Ishikawa (cell line): ENCODE measurements around the gene BACH2.

Source experiments
- CEBPB ChIP-seq: IDR thresholded peaks from 2 replicates; pipeline ENCODE4 v1.6.1; 2012
- EP300 ChIP-seq: IDR thresholded peaks from 2 replicates; pipeline ENCODE4 v1.6.1; 2012; ENCODE audit warnings: borderline replicate concordance
- MAX ChIP-seq: IDR thresholded peaks from 2 replicates; pipeline ENCODE4 v1.6.1; 2012
- RAD21 ChIP-seq: IDR thresholded peaks from 2 replicates; pipeline ENCODE4 v1.6.1; 2012; ENCODE audit warnings: low read depth
- TCF12 ChIP-seq: IDR thresholded peaks from 2 replicates; pipeline ENCODE4 v1.6.1; 2012; ENCODE audit warnings: low read depth
- YY1 ChIP-seq: IDR thresholded peaks from 2 replicates; pipeline ENCODE4 v1.6.1; 2012; ENCODE audit warnings: low read depth
- TF ChIP-seq, protein P1 (sequence below): IDR thresholded peaks from 2 replicates; pipeline ENCODE4 v1.6.1; 2012; ENCODE audit warnings: low read depth, mild to moderate bottlenecking

GRCh38 chr6:90062667-90063066 is 234.0 kb downstream of the BACH2 start:
- TF ChIP-seq MAX: no peak
- no peak for TF ChIP-seq CEBPB
- TF ChIP-seq EP300: no peak
- TF ChIP-seq, protein P1, sequence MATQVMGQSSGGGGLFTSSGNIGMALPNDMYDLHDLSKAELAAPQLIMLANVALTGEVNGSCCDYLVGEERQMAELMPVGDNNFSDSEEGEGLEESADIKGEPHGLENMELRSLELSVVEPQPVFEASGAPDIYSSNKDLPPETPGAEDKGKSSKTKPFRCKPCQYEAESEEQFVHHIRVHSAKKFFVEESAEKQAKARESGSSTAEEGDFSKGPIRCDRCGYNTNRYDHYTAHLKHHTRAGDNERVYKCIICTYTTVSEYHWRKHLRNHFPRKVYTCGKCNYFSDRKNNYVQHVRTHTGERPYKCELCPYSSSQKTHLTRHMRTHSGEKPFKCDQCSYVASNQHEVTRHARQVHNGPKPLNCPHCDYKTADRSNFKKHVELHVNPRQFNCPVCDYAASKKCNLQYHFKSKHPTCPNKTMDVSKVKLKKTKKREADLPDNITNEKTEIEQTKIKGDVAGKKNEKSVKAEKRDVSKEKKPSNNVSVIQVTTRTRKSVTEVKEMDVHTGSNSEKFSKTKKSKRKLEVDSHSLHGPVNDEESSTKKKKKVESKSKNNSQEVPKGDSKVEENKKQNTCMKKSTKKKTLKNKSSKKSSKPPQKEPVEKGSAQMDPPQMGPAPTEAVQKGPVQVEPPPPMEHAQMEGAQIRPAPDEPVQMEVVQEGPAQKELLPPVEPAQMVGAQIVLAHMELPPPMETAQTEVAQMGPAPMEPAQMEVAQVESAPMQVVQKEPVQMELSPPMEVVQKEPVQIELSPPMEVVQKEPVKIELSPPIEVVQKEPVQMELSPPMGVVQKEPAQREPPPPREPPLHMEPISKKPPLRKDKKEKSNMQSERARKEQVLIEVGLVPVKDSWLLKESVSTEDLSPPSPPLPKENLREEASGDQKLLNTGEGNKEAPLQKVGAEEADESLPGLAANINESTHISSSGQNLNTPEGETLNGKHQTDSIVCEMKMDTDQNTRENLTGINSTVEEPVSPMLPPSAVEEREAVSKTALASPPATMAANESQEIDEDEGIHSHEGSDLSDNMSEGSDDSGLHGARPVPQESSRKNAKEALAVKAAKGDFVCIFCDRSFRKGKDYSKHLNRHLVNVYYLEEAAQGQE: no peak
- no peak for TF ChIP-seq RAD21
- TF ChIP-seq TCF12: no peak
- TF ChIP-seq YY1: no peak
